Stimulated activated naive CD4-positive, alpha-beta T cell (primary cell): ENCODE results near the gene CHCHD1.
"Not testable (repeated sequence)": the region's sequence is repeated elsewhere in the genome, so short reads cannot be mapped to it uniquely, and the experiment has no call there.

ENCODE experiments used
- DNase-seq, 6 experiments: peaks; one replicate each; lab custom pipeline; 2025; lab: John Stamatoyannopoulos, UW

Gene CHCHD1

GRCh38 chr10:73793456-73793855 is 11.6 kb downstream of the CHCHD1 start:
- no peak for DNase-seq

GRCh38 chr10:73795491-73795890 is 13.6 kb downstream of the CHCHD1 start:
- DNase-seq = not testable (repeated sequence)

- DNase-seq = not testable (repeated sequence)
Observed at GRCh38 chr10:73796035-73796434, 14.2 kb downstream of the CHCHD1 start.

- no peak for DNase-seq
Observed at GRCh38 chr10:73796766-73797165, 14.9 kb downstream of the CHCHD1 start.

- DNase-seq = no peak
Observed at GRCh38 chr10:73797324-73798025, 15.6 kb downstream of the CHCHD1 start.

- no peak for DNase-seq
Observed at GRCh38 chr10:73798087-73798486, 16.2 kb downstream of the CHCHD1 start.

GRCh38 chr10:73798927-73799560 is 17.2 kb downstream of the CHCHD1 start:
- no peak for DNase-seq

- DNase-seq = no peak
Observed at GRCh38 chr10:73799899-73800559, 18.2 kb downstream of the CHCHD1 start.

- no peak for DNase-seq
Observed at GRCh38 chr10:73800560-73801252, 18.9 kb downstream of the CHCHD1 start.

- DNase-seq = peak in 1 of 6 experiments; percentile 10
Observed at GRCh38 chr10:73801253-73801590, 19.4 kb downstream of the CHCHD1 start.

- no peak for DNase-seq
Observed at GRCh38 chr10:73802276-73802991, 20.6 kb downstream of the CHCHD1 start.

GRCh38 chr10:73803680-73804286 is 21.9 kb downstream of the CHCHD1 start:
- DNase-seq = no peak

GRCh38 chr10:73806176-73806950 is 24.5 kb downstream of the CHCHD1 start:
- DNase-seq = no peak

GRCh38 chr10:73807471-73807870 is 25.6 kb downstream of the CHCHD1 start:
- DNase-seq = no peak

GRCh38 chr10:73808021-73808815 is 26.4 kb downstream of the CHCHD1 start:
- no peak for DNase-seq

- DNase-seq = no peak
Observed at GRCh38 chr10:73809061-73809818, 27.4 kb downstream of the CHCHD1 start.

- DNase-seq = peak in 2 of 6 experiments; percentile 35 to 47
Observed at GRCh38 chr10:73810358-73810734, 28.5 kb downstream of the CHCHD1 start.

GRCh38 chr10:73810735-73811465 is 29.1 kb downstream of the CHCHD1 start:
- DNase-seq = peak; percentile 28 to 85 (median 56)
